IPS-11a (cell line): ENCODE data around the gene YIPF5.

Source experiments
- H3K4me3 ChIP-seq: one replicate; pipeline ENCODE4 v1.5.1; 2013; ENCODE audit warnings: low read depth, low read length, control low read depth

The YIPF5 gene

GRCh38 chr5:144183254-144183889, 12.9 kb upstream of the YIPF5 start:
- H3K4me3 ChIP-seq, result no peak overlapping the region

- no peak overlapping the region for H3K4me3 ChIP-seq
These were observed 8.8 kb upstream of the YIPF5 start for GRCh38 chr5:144179226-144179625.

GRCh38 chr5:144177548-144177947, 7.1 kb upstream of the YIPF5 start:
- no peak overlapping the region for H3K4me3 ChIP-seq

- H3K4me3 ChIP-seq, result no peak overlapping the region
These were observed 3.3 kb upstream of the YIPF5 start for GRCh38 chr5:144173766-144174165.

DNA sequence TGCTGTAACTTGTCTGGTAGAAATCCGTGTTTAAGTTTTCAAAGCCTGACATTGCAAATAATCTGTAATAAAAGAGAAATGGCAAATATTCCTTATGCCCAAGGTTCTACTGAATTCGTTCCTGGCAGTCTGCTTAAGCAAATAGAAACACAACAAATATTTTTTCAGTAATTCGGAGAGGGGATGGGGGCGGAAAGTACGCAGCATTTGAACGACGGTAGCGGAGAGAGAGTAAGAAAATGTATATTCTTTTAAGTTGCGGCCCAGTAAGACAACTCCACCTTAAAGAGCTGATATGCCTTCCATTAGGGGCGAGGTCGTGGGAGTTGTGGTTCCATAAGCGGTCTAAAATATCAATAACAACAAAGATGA, 569 bp downstream of the YIPF5 start:
- H3K4me3 ChIP-seq, result peak overlapping the region; percentile 96

GRCh38 chr5:144167998-144168397, 2.5 kb downstream of the YIPF5 start:
- H3K4me3 ChIP-seq, result no peak overlapping the region

DNA sequence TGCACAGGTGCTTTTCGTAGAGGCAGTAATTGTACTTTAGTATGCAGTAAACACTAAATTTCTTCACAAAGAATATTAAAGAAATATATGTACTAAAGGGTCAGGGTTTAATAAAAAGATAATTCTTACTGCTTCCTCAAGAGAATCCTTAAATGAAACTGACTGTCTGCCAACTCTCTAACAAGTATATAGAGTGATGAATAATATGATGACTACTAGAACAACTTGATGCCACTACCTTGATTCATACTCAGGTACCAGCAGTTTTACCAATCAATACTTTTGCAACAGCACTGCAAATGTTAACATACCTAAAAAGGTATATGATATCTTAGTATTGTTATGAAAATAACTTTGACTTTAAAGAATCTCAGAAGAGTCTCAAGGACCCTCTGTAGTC, 3.8 kb downstream of the YIPF5 start:
- no peak overlapping the region for H3K4me3 ChIP-seq

- H3K4me3 ChIP-seq, result no peak overlapping the region
These were observed 7.8 kb downstream of the YIPF5 start for GRCh38 chr5:144162686-144163085.

GRCh38 chr5:144156767-144157171, 13.7 kb downstream of the YIPF5 start:
- H3K4me3 ChIP-seq, result no peak overlapping the region

DNA sequence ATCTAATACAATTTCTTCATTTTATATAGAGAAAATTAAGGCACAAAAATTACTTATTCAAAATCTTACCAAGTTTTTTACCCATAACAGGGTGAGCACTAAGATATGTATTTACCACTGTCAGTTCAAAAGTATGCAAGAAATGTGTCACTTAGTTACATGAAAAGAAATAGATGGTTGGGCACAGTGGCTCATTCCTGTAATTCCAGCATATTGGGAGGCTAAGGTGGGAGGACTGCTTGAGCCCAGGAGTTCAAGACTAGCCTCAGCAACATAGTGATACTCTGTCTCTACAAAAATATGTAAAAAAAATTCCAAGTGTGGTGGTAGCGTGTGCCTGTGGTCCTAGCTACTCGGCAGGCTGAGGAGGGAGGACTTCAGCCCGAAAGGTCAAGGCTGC, 19.4 kb downstream of the YIPF5 start:
- no peak overlapping the region for H3K4me3 ChIP-seq

DNA sequence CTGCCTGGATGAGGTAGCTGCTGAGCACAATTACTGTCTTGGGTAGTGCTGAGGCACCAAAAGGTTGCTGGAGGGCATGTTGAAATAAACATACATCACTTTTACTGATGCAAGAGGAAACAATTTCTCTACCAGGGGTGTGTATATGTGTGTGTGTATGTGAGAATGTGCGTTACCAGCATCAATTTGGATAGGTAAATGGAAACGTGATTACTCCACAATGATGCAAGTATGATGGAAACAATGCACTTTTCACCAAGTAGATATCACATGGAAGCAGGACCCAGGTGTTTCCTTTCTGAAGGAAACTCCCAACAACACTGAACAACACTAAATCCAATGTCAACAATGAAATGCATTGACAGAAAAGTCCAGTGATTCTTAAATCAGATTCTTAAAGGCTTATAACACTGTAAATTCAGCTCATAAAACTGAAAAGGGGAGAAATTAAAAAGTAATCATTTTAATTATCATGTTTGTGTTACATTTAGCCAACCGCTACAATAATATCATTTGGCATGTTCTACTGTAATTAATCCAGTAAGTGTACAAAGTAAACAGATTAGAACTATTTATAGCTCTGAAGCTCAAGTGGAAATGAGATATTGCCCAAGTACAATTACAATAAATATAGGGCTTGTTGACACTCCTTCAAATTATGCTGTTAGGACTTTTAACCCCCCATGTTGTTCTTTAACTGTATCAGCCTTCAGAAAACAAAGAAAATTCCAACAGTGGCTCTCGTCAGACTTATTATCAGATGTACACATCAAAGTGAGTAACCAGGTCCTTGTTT, 25.3 kb downstream of the YIPF5 start:
- H3K4me3 ChIP-seq, result no peak overlapping the region

GRCh38 chr5:144143625-144144024, 26.8 kb downstream of the YIPF5 start:
- no peak overlapping the region for H3K4me3 ChIP-seq

GRCh38 chr5:144142824-144143162, 27.7 kb downstream of the YIPF5 start:
- H3K4me3 ChIP-seq, result no peak overlapping the region

GRCh38 chr5:144142139-144142823, 28.2 kb downstream of the YIPF5 start:
- no peak overlapping the region for H3K4me3 ChIP-seq

DNA sequence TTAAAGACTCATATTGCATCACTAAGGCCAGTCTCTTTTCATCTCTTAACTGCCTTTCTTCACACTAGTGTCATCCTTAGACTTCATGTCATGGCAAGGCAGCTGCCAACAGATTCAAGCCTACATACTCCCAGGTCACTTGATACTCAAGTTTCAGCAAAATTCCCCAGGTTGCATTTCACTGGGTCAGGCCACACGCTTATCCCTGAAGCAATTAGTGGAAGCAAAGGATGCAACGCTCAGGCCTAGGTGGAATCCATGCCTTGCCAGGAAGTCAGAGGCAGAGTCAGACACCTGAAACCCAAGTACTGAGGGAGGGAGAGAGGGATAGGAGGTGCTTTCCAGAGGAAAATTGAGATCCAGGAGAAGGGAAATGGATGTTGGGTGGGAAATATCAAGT, 28.9 kb downstream of the YIPF5 start:
- H3K4me3 ChIP-seq, result no peak overlapping the region

DNA sequence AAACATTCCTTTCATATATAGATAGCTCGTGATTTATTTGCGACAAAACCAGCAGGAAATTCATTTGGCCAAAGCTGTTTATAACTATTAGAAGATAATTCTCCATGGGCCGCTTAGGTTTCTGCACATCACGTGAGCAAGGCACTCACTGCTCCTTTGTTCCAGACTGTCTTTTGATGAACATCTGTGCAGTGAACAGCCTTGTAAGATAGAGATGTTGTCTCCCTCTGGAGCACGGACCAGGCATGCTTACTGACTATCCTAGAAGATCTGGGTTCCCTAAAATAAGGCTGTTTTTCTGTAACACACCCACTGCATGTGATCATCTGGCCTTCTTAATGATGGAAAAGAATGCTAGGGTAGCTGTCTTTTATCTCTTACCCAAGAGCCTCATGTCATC, 30.9 kb downstream of the YIPF5 start:
- no peak overlapping the region for H3K4me3 ChIP-seq

DNA sequence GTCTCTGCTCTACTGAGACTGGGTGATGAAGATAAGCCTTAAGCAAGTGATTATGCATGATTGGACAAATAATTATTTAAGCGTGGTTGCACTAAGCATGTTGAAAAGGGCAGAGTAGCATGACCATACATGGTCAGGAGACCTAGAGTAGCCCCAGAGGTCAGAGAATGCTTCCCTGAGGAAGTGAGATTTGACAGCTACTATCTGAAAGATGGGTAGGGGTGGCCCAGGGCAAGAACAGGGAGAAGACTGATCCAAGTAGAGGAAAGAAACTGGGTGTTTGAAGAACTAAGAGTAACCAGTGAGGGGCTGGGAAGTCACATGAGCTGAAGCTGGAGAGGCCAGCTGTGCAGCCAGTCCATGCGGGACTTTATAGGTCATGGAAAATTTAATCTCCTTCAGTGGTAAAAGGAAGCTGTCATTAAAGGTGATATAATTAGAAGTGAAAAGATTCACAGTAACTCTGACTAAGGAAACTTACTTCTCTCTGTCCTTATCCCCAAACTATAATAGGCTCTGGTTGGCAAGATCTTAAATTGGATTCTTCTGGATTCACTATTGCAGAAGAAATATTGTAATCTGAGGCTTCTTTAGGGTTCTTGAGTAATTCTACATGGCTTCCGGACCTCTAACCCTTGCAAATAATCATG, 35.2 kb downstream of the YIPF5 start:
- H3K4me3 ChIP-seq, result no peak overlapping the region

- H3K4me3 ChIP-seq, result no peak overlapping the region
These were observed 36.1 kb downstream of the YIPF5 start for GRCh38 chr5:144134194-144134826.

DNA sequence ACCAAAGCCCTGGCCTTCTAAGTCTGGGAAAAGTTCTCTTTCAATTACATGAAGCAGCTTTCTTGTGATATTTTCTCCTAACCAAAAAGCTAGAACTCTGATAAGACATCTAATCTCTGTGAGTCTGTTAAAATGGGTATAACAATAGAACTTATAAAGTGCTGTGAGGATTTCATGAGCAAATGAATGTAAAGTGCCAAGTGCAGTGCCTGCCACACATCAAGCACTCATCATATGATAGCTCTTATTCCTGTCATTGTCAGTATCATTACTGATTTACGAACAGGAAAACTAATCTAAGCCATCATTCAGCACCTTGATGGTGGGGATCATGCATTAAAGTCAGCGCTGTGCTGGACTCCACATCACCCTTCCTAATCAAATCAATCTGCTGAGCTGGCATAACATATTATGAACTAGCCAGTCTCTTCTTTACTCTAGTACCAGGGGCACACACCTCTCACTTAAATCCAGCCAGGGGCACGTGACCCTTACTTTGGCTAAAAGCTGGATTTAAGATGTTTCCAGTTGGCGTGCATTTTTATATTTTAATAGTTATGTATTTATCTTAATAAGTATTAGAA, 37.3 kb downstream of the YIPF5 start:
- no peak overlapping the region for H3K4me3 ChIP-seq

DNA sequence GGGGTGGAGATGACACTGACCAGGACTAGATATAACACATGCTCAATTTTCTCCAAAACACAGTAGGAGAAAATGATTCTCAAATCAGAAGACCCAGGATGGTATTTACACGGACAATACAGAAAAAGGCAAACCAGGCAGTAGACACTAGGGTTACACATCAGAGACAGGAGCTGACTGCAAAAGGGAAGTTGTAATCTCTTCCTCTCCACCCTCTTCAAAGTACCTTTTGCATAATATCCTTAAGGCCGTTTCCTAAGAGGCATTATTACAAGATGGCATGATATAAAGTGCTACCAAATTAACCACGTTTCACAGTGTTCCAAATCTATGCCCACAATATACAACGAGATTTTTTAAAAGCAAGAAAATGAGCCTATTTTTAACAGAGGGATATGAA, 39.2 kb downstream of the YIPF5 start:
- H3K4me3 ChIP-seq, result no peak overlapping the region

DNA sequence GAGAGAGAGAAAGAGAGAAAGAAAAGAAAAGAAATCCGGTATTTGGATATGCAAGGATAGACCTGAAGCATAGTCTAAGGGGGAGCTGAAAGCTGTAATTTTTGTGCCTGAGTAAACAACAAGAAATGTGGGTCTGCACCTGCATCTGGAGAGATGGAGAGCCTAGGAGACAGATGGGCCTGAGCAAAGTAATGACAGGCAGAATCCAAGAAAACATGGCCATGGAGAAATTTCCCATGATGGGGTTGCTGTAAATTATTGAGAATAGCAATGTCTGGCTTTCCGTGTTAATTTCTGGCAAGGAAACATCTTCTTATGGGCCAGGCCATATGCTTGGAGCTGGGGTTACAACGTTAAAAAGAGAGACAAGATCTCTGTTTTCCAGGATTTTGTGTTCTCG, 40.2 kb downstream of the YIPF5 start:
- no peak overlapping the region for H3K4me3 ChIP-seq
